Posterior cingulate gyrus (tissue), 11 donors: ENCODE measurements around the gene STAB1.

ENCODE experiments used
- DNase-seq, 10 donors: peaks; one replicate each; pipeline versions ENCODE4 v3.0.0 to v3.0.0-alpha.2; 2020 to 2021; ENCODE audit warnings: mixed read lengths in 3 of 10
- intact Hi-C: fragments of 100-400 bp; cut with DNase I; formaldehyde crosslinking; loops from one replicate; pipeline ENCODE4 v1.15.1; 2023

The STAB1 gene

DNA sequence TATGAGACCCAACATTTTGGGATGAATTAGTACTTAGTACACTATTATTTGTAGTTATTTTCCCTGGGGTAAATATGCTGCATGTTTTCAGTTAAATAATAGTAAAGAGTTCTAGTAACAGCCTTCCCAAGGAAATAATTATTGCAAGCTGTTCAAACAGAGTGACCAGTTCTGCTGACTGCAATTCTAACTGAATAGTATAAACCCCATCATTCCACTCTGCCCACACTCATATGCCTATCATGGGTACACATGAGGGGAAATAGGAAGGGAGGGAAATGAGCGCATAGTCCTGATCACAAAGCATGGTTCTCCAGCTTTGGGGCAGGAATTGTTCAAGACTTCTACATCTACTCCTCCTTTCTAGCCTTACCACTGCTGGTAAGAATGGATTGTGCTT, 59.9 kb downstream of the STAB1 start:
- no peak for DNase-seq
- intact Hi-C loops, result no loop called here

DNA sequence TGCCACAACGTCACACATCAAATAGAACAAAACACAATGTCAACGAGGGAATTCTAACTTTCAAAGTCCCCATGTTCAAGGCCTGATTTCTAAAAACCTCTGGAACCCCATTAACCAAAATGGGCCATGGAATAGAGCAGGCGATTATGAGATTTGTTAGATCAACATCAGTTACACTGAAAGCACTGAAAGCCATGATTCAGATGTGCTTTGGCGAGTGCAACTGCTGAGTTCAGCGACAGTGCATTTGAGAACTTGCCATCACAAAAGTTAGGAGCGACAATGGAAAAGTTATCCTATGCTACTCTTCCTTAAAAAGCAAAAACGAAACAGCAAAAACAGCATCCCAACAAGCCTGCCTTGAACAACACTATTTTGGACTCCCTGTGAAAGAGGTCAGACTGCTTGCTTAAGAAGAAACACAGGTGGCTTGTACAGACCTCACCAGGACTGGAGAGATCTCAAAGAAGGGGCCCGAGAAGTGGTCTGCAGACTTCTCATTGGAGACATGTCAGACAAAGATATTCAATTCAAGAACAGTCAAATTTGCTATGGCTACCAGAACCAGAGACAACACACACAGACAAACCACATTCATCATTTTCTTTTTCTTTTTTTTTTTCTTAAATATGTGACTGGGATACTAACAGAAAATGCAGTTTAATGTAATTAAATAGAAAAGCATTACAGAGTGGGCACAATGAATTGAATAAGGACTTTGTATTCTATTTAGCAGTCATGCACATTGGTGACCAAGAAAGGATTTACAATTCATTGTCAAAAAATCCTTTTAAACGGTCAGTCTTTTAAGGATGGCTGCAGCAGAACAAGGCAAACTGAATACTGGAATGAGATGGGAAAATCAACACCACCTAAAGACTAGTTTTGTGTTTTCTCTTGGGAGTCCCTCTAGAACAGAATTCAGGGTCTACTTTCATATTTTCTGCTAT, 62.1 kb downstream of the STAB1 start:
- intact Hi-C loops, result no loop called here
- no peak for DNase-seq

DNA sequence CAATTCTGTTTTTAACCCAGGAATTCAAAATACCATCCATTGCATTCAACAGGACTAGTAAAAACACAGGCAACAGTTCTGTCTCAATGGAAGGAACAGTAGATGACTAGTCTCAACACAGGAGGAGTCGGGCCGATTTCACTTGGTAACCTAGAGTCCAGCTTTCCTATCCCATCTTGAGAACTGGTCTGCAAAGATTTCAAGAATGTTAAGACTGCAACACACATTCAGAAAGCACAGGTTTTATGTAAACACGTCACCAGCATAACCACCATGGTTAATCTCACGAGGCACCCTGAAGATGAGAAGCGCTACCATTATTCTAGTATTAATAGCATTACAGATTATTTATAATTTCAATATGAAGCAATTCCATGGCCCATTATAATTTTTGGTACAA, 63.3 kb downstream of the STAB1 start:
- intact Hi-C loops, result no loop called here
- DNase-seq, result no peak

DNA sequence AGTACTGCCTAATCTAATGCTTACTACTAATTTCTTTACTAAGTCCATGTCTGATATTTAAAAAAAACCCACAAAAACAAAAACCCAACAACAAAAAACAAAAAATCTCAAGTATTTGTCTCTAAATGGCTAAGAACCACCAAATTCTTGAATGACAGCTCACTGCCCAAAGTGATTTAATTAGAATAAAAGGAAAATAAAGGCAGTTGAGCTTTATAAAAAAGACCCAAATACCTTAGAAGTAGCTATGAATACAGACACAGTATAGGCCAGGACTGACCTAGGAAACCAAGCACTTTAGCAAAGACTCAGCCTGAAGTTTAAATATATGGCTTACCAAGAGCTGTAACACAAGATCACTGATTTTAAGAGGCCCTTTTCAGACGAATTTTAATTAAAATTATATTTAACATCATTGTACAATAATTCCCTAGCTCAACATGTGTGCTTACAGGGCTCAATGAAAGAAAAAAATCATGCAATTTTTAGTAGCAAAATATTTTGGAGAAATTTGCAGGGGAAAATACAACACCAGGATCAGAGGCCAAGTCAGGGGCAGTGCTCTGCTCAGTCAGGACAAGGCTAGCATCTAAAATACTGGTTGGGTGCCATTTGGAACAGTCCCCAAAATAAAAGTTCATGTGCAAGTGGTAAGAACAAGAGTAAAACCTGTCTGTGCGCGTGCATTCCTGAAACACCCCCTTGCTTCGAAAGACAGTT, 66.0 kb downstream of the STAB1 start:
- DNase-seq, result no peak
- intact Hi-C loops, result no loop called here

DNA sequence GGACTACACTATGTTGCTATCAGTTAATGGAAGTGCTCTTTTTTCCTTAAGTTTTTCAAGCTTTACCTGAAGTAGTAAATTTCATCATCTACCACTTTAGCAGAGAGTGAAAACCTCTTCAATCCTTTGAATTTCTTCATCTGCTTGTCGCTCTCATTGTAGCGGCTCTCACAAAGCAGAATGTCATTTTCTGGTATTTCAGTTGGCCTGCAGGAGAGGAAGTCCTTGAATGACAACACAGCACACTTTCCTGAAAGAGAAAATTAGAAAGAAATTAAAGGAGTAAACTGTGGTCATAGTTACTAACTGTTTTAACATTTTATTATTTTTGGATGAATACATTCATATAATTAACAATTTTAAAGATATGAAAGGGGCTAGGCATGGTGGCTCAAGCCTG, 68.8 kb downstream of the STAB1 start:
- intact Hi-C loops, result no loop called here
- DNase-seq, result no peak

DNA sequence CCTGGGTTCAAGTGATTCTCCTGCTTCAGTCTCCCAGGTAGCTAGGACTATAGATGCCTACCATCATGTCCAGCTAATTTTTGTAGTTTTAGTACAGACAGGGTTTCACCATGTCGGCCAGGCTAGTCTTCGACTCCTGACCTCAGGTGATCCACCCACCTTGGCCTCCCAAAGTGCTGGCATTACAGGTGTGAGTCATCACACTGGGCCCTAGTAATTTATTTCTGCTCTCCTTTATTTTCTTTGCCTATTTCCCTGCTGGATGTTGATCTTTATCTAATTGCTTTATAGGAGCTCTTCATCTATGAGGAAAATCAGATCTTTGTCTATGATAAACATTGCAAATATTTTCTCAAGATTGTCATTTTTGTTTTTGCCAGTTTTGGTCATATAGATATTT, 72.9 kb downstream of the STAB1 start:
- intact Hi-C loops, result no loop called here
- no peak for DNase-seq

DNA sequence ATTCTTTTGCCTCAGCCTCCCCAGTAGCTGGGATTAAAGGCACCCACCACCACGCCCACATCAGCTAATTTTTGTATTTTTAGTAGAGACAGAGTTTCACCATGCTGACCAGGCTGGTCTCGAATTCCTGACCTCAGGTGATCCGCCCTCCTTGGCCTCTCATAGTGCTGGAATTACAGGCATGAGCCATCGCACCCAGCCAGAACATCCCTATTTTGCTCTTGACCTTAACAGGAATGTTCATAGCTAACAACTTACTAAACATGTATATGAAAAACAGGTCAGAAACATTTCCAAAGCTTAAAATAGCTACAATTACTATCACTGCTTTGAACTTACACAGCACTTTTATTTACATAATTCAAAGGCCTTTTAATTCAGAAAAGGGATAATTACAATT, 74.9 kb downstream of the STAB1 start:
- DNase-seq, result no peak
- intact Hi-C loops, result no loop called here

DNA sequence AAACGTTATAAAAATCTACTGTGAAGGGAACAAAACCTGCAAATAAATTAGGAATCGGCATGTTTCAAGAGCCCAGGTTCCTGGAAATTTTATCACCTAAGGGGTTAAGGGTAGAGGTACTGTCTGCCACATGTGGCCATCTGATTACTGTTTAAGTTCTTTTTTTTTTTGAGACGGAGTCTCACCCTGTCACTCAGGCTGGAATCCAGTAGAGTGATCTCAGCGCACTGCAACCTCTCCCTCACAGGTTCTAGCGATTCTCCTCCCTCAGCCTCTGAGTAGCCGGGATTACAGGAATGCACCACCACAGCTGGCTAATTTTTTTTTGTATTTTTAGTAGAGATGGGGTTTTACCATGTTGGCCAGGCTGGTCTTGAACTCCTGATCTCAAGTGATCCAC, 77.1 kb downstream of the STAB1 start:
- intact Hi-C loops, result no loop called here
- DNase-seq, result no peak
